Activated naive CD4-positive, alpha-beta T cell (primary cell): ENCODE measurements around the gene TRIM54.
"Not testable (repeated sequence)": the region's sequence is repeated elsewhere in the genome, so short reads cannot be mapped to it uniquely, and the experiment has no call there.

ENCODE experiments used
- DNase-seq, 4 experiments: peaks; one replicate each; lab custom pipeline; 2025; lab: John Stamatoyannopoulos, UW

The TRIM54 gene

GRCh38 chr2:27284996-27285395, 2.8 kb downstream of the TRIM54 start:
- no peak for DNase-seq

- no peak for DNase-seq
These were observed 3.3 kb downstream of the TRIM54 start for GRCh38 chr2:27285481-27285880.

- DNase-seq: no peak
These were observed 6.4 kb downstream of the TRIM54 start for GRCh38 chr2:27288610-27289009.

GRCh38 chr2:27290549-27290948, 8.3 kb downstream of the TRIM54 start:
- no peak for DNase-seq

- DNase-seq: no peak
These were observed 9.6 kb downstream of the TRIM54 start for GRCh38 chr2:27291865-27292264.

- DNase-seq: no peak
These were observed 12.7 kb downstream of the TRIM54 start for GRCh38 chr2:27294928-27295327.

GRCh38 chr2:27296481-27296880, 14.3 kb downstream of the TRIM54 start:
- no peak for DNase-seq

- DNase-seq: no peak
These were observed 15.0 kb downstream of the TRIM54 start for GRCh38 chr2:27297195-27297594.

GRCh38 chr2:27298391-27299080, 16.3 kb downstream of the TRIM54 start:
- no peak for DNase-seq

- DNase-seq: not testable (repeated sequence)
These were observed 18.4 kb downstream of the TRIM54 start for GRCh38 chr2:27300606-27301005.

GRCh38 chr2:27303093-27304025, 21.1 kb downstream of the TRIM54 start:
- peak in 1 of 4 experiments; percentile 3 for DNase-seq

- no peak for DNase-seq
These were observed 22.4 kb downstream of the TRIM54 start for GRCh38 chr2:27304488-27305240.

GRCh38 chr2:27305516-27305915, 23.3 kb downstream of the TRIM54 start:
- no peak for DNase-seq

GRCh38 chr2:27306136-27306535, 23.9 kb downstream of the TRIM54 start:
- DNase-seq: no peak

GRCh38 chr2:27306573-27307286, 24.5 kb downstream of the TRIM54 start:
- DNase-seq: peak in 2 of 4 experiments; percentile 9 to 17

GRCh38 chr2:27307287-27307544, 25.0 kb downstream of the TRIM54 start:
- DNase-seq: no peak

- DNase-seq: no peak
These were observed 25.5 kb downstream of the TRIM54 start for GRCh38 chr2:27307545-27308358.

GRCh38 chr2:27308359-27308881, 26.2 kb downstream of the TRIM54 start, which contains the start of gene UCN:
Gene UCN, minus strand, starts transcription at chr2:27308445. Its CDS starts 550 bp downstream, at chr2:27307895.
- DNase-seq: no peak

- no peak for DNase-seq
These were observed 27.4 kb downstream of the TRIM54 start for GRCh38 chr2:27309651-27310050.

GRCh38 chr2:27312152-27312551, 29.9 kb downstream of the TRIM54 start:
- no peak for DNase-seq
